Measurements from ENCODE around the gene CAST. TPM values are rescaled to one million over a fixed set of nuclear protein-coding genes. Genes with fewer than 3 reads are reported as not detected.

The CAST gene
- total RNA-seq, 4 donors from 2014 or later: 381 to 577 (median 400) TPM

DNA sequence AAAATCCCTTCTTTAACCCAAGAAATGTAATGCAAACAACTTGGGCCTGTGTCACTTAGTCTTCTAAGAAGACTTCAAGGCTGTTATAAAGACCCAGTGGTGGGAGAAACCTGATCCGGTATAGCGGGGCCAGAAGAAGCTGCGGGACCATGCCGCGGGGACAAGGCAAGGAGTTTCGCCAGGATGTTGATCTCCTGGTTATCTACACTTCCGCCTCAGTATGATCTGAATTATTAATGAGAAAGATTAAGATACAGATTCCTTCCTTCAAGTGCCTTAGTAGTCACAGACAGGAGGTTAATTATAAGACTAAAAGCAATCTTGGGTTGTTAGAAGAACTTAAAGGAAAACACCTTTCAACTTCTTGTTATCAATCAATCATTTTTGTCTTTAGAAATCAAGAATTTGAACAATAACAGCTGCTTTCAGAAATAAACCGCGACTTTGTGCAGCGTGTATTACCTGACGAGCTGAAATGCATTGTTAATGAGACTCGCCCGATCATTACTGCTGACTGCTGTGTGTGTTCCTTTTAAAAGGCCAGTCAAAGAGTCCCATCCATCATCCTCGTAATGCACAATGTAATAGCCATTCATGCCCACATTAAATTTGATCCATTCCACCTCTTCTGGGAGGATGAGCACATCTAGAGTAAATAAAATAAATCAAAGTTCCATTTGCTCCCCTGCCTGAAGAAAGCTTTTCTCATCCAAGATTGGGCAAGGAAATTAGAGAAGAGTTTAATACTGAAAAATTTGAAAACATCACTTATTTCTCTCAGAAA, 123.3 kb downstream of the CAST start:
- TF ChIP-seq POLR2A (IDR thresholded peaks at IDR 0.05): no peak
- no peak for TF ChIP-seq EP300 (IDR thresholded peaks at IDR 0.05)
- TF ChIP-seq POLR2AphosphoS5 (IDR thresholded peaks at IDR 0.05): no peak
- TF ChIP-seq, protein P1, sequence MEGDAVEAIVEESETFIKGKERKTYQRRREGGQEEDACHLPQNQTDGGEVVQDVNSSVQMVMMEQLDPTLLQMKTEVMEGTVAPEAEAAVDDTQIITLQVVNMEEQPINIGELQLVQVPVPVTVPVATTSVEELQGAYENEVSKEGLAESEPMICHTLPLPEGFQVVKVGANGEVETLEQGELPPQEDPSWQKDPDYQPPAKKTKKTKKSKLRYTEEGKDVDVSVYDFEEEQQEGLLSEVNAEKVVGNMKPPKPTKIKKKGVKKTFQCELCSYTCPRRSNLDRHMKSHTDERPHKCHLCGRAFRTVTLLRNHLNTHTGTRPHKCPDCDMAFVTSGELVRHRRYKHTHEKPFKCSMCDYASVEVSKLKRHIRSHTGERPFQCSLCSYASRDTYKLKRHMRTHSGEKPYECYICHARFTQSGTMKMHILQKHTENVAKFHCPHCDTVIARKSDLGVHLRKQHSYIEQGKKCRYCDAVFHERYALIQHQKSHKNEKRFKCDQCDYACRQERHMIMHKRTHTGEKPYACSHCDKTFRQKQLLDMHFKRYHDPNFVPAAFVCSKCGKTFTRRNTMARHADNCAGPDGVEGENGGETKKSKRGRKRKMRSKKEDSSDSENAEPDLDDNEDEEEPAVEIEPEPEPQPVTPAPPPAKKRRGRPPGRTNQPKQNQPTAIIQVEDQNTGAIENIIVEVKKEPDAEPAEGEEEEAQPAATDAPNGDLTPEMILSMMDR (IDR thresholded peaks at IDR 0.05): no peak
- Histone ChIP-seq H3K27ac (no peak overlapping the region), H3K36me3 (peaks cover 44% of the 10 kb centered on the region), H3K4me1 (peaks cover 12% of the 10 kb centered on the region), H3K4me3 (no peak overlapping the region), H3K27me3 (no peaks in the 10 kb centered on the region), H3K9me3 (no peaks in the 10 kb centered on the region)
- no peak for DNase-seq (ENCODE audit: low spot score in 2 of 2)
- 95% methylated on average over 14 of the region's 14 CpGs for WGBS

DNA sequence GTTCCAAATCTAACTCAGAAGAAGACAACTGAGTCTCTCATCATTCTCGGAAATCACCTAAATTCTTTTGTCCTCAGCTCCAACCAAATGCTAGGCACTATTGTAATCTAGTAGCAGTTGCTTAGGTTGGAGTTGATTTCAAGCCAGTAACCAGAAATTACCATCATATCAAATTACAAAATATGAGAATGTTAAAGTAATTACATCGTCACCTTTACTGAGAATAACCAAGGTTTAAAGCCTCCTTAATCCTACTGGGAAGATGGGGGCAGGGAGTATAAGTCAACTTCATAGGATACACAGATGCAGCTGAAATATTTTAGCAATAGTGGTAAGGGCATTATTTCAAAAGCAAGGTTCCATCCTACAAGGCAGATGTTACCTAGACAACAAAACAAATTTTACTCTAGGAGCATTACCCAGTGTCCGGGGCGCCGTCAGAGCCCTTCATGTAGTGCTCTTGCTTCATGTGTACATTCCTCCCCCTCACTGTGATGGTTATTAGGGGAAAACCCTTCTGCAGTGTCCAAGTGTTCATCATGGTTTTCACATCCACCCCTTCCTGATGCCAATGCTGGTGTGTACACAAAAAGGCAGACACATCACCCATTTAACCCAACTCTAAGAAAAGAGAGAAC, 126.1 kb downstream of the CAST start:
- Histone ChIP-seq H3K4me1 (no peaks in the 10 kb centered on the region), H3K4me3 (no peak overlapping the region), H3K27ac (no peak overlapping the region), H3K9me3 (no peaks in the 10 kb centered on the region), H3K36me3 (peaks cover 30% of the 10 kb centered on the region), H3K27me3 (no peaks in the 10 kb centered on the region)
- TF ChIP-seq EP300 (IDR thresholded peaks at IDR 0.05) (no peak), POLR2A (IDR thresholded peaks at IDR 0.05) (no peak), POLR2AphosphoS5 (IDR thresholded peaks at IDR 0.05) (no peak)
- TF ChIP-seq, protein P1 (IDR thresholded peaks at IDR 0.05): no peak
- WGBS: 71% methylated on average over 5 of the region's 5 CpGs
- DNase-seq (ENCODE audit: low spot score in 2 of 2): no peak

DNA sequence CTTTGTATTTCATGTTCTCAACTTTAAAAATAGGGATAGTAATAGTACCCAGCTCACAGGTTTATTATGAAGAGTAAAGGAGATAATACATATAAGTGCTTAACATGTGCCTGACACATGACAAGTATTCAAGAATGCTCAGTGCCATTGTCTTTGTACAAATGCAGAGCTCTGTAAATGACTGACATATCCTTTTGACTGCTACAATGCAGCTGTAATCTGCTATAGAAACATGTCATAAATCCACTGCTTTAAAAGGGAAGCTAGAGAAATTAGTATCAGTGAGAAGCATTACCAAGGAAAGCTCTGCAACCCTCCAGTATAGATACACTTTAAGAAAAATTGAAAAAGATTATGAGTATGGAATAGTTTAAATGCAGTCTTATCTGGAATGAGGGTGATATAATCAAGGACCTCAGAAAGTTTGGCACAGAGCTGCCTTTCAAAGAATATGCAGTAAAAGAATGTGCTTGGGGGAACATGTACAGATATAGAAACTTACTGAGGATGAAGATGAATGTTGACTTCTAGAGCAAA, 127.7 kb downstream of the CAST start:
- Histone ChIP-seq H3K4me3 (no peak overlapping the region), H3K36me3 (peaks cover 33% of the 10 kb centered on the region)
- TF ChIP-seq, protein P1 (IDR thresholded peaks at IDR 0.05): no peak
- TF ChIP-seq EP300 (IDR thresholded peaks at IDR 0.05) (no peak), POLR2A (IDR thresholded peaks at IDR 0.05) (no peak), POLR2AphosphoS5 (IDR thresholded peaks at IDR 0.05) (no peak)

DNA sequence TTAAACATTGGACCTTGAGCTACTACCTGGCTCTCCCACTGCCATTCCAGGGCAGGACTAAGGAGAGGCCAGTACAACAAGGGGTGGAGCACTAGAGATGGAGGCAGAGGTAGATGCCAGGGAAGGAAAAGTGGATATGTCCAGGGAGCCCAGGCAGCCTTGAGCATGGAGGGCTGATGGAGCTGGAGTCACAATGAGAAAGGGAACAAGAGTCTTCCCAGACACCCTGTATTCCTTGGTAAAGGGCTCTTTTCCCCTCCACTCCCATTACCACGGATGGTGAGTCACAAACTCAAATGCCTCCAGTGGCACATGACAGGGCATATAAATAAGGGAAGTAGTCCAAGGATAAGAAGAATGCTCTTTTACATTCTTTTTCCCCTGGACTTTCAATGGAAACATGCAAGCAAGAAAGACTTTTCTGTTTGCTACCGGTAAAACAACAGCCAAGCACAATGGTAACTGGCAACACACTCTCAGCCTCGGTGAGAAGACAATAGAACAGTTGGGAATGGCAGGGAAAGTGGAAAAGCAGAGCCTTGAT, 128.9 kb downstream of the CAST start:
- 42% methylated on average over 3 of the region's 3 CpGs for WGBS
- H3K27me3 ChIP-seq: no peaks in the 10 kb centered on the region
- no peak overlapping the region for H3K4me3 ChIP-seq
- TF ChIP-seq EP300 (IDR thresholded peaks at IDR 0.05): no peak
- TF ChIP-seq, protein P1 (IDR thresholded peaks at IDR 0.05): no peak
- no peaks in the 10 kb centered on the region for H3K9me3 ChIP-seq
- H3K27ac ChIP-seq: no peak overlapping the region
- no peak for DNase-seq (ENCODE audit: low spot score in 2 of 2)
- H3K4me1 ChIP-seq: no peaks in the 10 kb centered on the region
- peaks cover 34% of the 10 kb centered on the region for H3K36me3 ChIP-seq

More for the DNA sequence above, 127.7 kb downstream of the CAST start:
- no peaks in the 10 kb centered on the region for H3K27me3 ChIP-seq
- H3K27ac ChIP-seq: no peak overlapping the region
- no peaks in the 10 kb centered on the region for H3K9me3 ChIP-seq
- no peak for DNase-seq (ENCODE audit: low spot score in 2 of 2)
- no peaks in the 10 kb centered on the region for H3K4me1 ChIP-seq

DNA sequence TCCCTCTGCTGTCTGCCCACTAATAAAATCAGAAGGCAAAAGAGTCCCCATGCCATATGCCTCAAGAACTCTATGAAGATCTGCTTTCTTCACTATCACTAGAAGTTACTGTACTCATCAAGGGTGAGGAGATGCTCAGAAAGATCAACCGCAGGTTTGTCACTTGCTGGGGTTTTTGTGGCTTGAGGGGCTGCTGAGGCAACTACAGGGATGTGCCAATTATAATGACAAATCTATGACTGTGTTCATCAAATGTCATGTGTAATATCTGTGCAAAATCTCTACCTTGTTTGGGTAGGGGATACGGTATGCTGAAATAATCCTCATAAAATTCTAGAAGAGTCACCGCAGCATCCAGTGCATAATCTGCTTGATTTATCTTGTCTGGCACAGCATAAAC, 132.6 kb downstream of the CAST start:
- Histone ChIP-seq H3K36me3 (peaks cover 53% of the 10 kb centered on the region), H3K27me3 (no peaks in the 10 kb centered on the region), H3K27ac (no peak overlapping the region), H3K4me3 (no peak overlapping the region), H3K4me1 (no peaks in the 10 kb centered on the region), H3K9me3 (no peaks in the 10 kb centered on the region)
- WGBS: 81% methylated on average over 3 of the region's 3 CpGs
- TF ChIP-seq, protein P1 (IDR thresholded peaks at IDR 0.05): no peak
- TF ChIP-seq EP300 (IDR thresholded peaks at IDR 0.05) (no peak), POLR2A (IDR thresholded peaks at IDR 0.05) (no peak), POLR2AphosphoS5 (IDR thresholded peaks at IDR 0.05) (no peak)
- DNase-seq (ENCODE audit: low spot score in 2 of 2): no peak

Measured in suprapubic skin (tissue), 4 donors.